HepG2 (cell line): ENCODE data around the gene SCAMP3. TPM values are rescaled to one million over a fixed set of nuclear protein-coding genes. Genes with fewer than 3 reads are reported as not detected.

Source experiments
- ATF4 ChIP-seq, 2 experiments: fragments of 450-650 bp in 1 of 2; sonication (generic) in 1 of 2; formaldehyde crosslinking; IDR thresholded peaks; 2 replicates each; pipeline versions ENCODE4 v1.5.0 to v1.8.0; 2020 to 2022; ENCODE audit warnings: mild to moderate bottlenecking in 1 of 2, missing genetic modification reagents in 1 of 2
- CSRNP2 ChIP-seq: sonication (generic); formaldehyde crosslinking; conservative IDR thresholded peaks from 2 replicates; pipeline ENCODE4 v1.8.0; 2022; ENCODE audit warnings: low read depth, missing genetic modification reagents
- EP300 ChIP-seq, 3 experiments: sonication (generic) in 1 of 3; formaldehyde crosslinking in 1 of 3; IDR thresholded peaks; 2 replicates each; pipeline versions ENCODE4 v1.5.1 to v1.6.1; 2011 to 2020; ENCODE audit warnings: low read depth in 2 of 3, low read length in 2 of 3, borderline replicate concordance in 1 of 3, improper control_type of control experiment in 1 of 3, mild to moderate bottlenecking in 1 of 3, missing genetic modification reagents in 1 of 3, moderate library complexity in 1 of 3
- MEF2D ChIP-seq: sonication (generic); formaldehyde crosslinking; IDR thresholded peaks from 2 replicates; pipeline ENCODE4 v1.5.1; 2020; ENCODE audit warnings: mild to moderate bottlenecking, missing genetic modification reagents
- NFE2L2 ChIP-seq: fragments of 150-350 bp; IDR thresholded peaks from 2 replicates; pipeline ENCODE4 v1.6.1; 2014; ENCODE audit warnings: low read length
- NFYB ChIP-seq: sonication (generic); formaldehyde crosslinking; IDR thresholded peaks from 2 replicates; pipeline ENCODE4 v1.4.0; 2020; ENCODE audit warnings: missing genetic modification reagents
- NR2C2 ChIP-seq: sonication (generic); formaldehyde crosslinking; IDR thresholded peaks from 2 replicates; pipeline ENCODE4 v1.4.0; 2020; ENCODE audit warnings: missing genetic modification reagents, mild to moderate bottlenecking, moderate library complexity, borderline replicate concordance
- NR2F1 ChIP-seq, 2 experiments: fragments of 450-650 bp in 1 of 2; formaldehyde crosslinking in 1 of 2; IDR thresholded peaks; 2 replicates each; pipeline versions ENCODE4 v1.5.0 to v1.6.1; 2016 to 2020; ENCODE audit warnings: mild to moderate bottlenecking in 1 of 2, missing compliant biosample characterization in 1 of 2, missing genetic modification reagents in 1 of 2, moderate library complexity in 1 of 2
- NRL ChIP-seq: sonication (generic); formaldehyde crosslinking; IDR thresholded peaks from 2 replicates; pipeline ENCODE4 v1.5.0; 2020; ENCODE audit warnings: missing genetic modification reagents, mild to moderate bottlenecking, moderate library complexity, borderline replicate concordance
- RARA ChIP-seq: IDR thresholded peaks from 2 replicates; pipeline ENCODE4 v1.6.1; 2016; ENCODE audit warnings: missing genetic modification reagents, missing compliant biosample characterization
- TBX3 ChIP-seq: fragments of 450-650 bp; IDR thresholded peaks from 2 replicates; pipeline ENCODE4 v1.6.1; 2017; ENCODE audit warnings: antibody characterized with exemption, mild to moderate bottlenecking, inconsistent platforms, borderline replicate concordance
- THAP11 ChIP-seq: IDR thresholded peaks from 2 replicates; pipeline ENCODE4 v1.6.1; 2016; ENCODE audit warnings: missing biosample characterization, missing genetic modification reagents
- ZFP91 ChIP-seq: sonication (generic); formaldehyde crosslinking; IDR thresholded peaks from 2 replicates; pipeline ENCODE4 v1.9.0; 2022; ENCODE audit warnings: missing genetic modification reagents, mild to moderate bottlenecking, borderline replicate concordance
- ZNF160 ChIP-seq: sonication (generic); formaldehyde crosslinking; IDR thresholded peaks from 2 replicates; pipeline ENCODE4 v1.8.0; 2022; ENCODE audit warnings: mild to moderate bottlenecking, inconsistent platforms, missing genetic modification reagents
- ZNF331 ChIP-seq: sonication (generic); formaldehyde crosslinking; IDR thresholded peaks from 2 replicates; pipeline ENCODE4 v1.4.0; 2020; ENCODE audit warnings: missing genetic modification reagents
- ZNF577 ChIP-seq: sonication (generic); formaldehyde crosslinking; IDR thresholded peaks from 2 replicates; pipeline ENCODE4 v1.4.0; 2020; ENCODE audit warnings: mild to moderate bottlenecking, low read depth, missing genetic modification reagents, borderline replicate concordance
- ZNF609 ChIP-seq: sonication (generic); formaldehyde crosslinking; IDR thresholded peaks from 2 replicates; pipeline ENCODE4 v1.4.0; 2020; ENCODE audit warnings: mild to moderate bottlenecking, missing genetic modification reagents, borderline replicate concordance
- ZNF746 ChIP-seq: sonication (generic); formaldehyde crosslinking; IDR thresholded peaks from 2 replicates; pipeline ENCODE4 v1.8.0; 2022; ENCODE audit warnings: mild to moderate bottlenecking, missing genetic modification reagents
- ZSCAN20 ChIP-seq: sonication (generic); formaldehyde crosslinking; IDR thresholded peaks from 2 replicates; pipeline ENCODE4 v1.4.0; 2020; ENCODE audit warnings: missing genetic modification reagents, mild to moderate bottlenecking, borderline replicate concordance
- polyA plus RNA-seq, 8 experiments: library from polyadenylated mRNA; depleted of rRNA in 3 of 8; stranded (reverse) in 7 of 8; unstranded in 1 of 8; fragments of >200 nt; fragmentation: Illumina TruSeq in 4 of 8; extraction: Trizol in 4 of 8; gene quantifications; 2 replicates each; pipeline versions ENCODE4 v1.2.1 to v1.2.3, GENCODE V29; 2011 to 2016; ENCODE audit warnings: low read depth in 4 of 8, missing spikeins in 1 of 8, mixed read lengths in 1 of 8; ENCODE audit not compliant: insufficient read depth in 1 of 8
- total RNA-seq, 5 experiments: library from RNA; depleted of rRNA; stranded (reverse); fragments of >200 nt; fragmentation: Illumina TruSeq; extraction: Trizol; gene quantifications; 2 replicates each; pipeline ENCODE4 v1.2.3, GENCODE V29; 2016; ENCODE audit warnings: low read depth in 1 of 5

Gene SCAMP3
- total and polyA plus RNA-seq, 2 of the 13 experiments (the other 11 are each of a cell fraction or from before 2014, with no cell fraction given): 46.8 to 83.3 TPM

GRCh38 chr1:155286544-155286943, 24.4 kb upstream of the SCAMP3 start (continued):
- TF ChIP-seq NRL (no peak), THAP11 (CRISPR knock-in tag) (peak; percentile 50; the same call in 1 of the 2 replicates), ZNF160 (no peak), CSRNP2 (no peak), NFYB (CRISPR knock-in tag) (no peak), TBX3 (no peak), NR2C2 (no peak), EP300 (IDR thresholded peaks at IDR 0.05; ENCODE audit: low read depth in 2 of 2, low read length in 2 of 2) (peak in 1 of 2 experiments; percentile 59; a peak in 2 of 4 replicates), EP300 (CRISPR knock-in tag; IDR thresholded peaks at IDR 0.05; ENCODE audit: borderline replicate concordance) (no peak), RARA (peak; percentile 59; the same call in 1 of the 2 replicates), ZFP91 (CRISPR knock-in tag) (no peak), ZNF746 (CRISPR knock-in tag) (no peak), NR2F1 (CRISPR knock-in tag; IDR thresholded peaks at IDR 0.05) (no peak), ZSCAN20 (no peak), NFE2L2 (no peak), ATF4 (CRISPR knock-in tag; IDR thresholded peaks at IDR 0.05) (no peak), ZNF609 (CRISPR knock-in tag) (no peak; the same call in 1 of the 2 replicates), ZNF577 (no peak), ZNF331 (CRISPR knock-in tag) (no peak), MEF2D (CRISPR knock-in tag) (0 out of 2 replicates have a peak, but pooled peaks have one; percentile 39)
